Mucosa of stomach (tissue), 1 donor: Measurements from ENCODE around the gene UBE2E2.

ENCODE experiments used
- H3K27me3 ChIP-seq: one replicate; pipeline ENCODE4 v1.7.0; 2013; ENCODE audit warnings: mild to moderate bottlenecking, low read length; ENCODE audit not compliant: control insufficient read depth, insufficient read depth
- H3K36me3 ChIP-seq: one replicate; pipeline ENCODE4 v1.7.0; 2013; ENCODE audit warnings: low read length; ENCODE audit not compliant: control insufficient read depth, insufficient read depth
- H3K4me1 ChIP-seq: one replicate; pipeline ENCODE4 v1.7.0; 2013; ENCODE audit warnings: mild to moderate bottlenecking, low read length; ENCODE audit not compliant: control insufficient read depth, insufficient read depth
- H3K4me3 ChIP-seq: one replicate; pipeline ENCODE4 v1.7.0; 2013; ENCODE audit warnings: low read length
- H3K9ac ChIP-seq: one replicate; pipeline ENCODE4 v1.7.0; 2013; ENCODE audit warnings: mild to moderate bottlenecking, low read length, moderate library complexity
- H3K9me3 ChIP-seq: one replicate; pipeline ENCODE4 v1.7.0; 2013; ENCODE audit warnings: mild to moderate bottlenecking, low read length, moderate library complexity; ENCODE audit not compliant: control insufficient read depth
- donor health status: Pancreatic carcinoma.

The UBE2E2 gene

GRCh38 chr3:23199649-23200048 is 3.5 kb upstream of the UBE2E2 start:
- Histone ChIP-seq H3K9ac (no peak overlapping the region), H3K36me3 (no peaks in the 10 kb centered on the region), H3K4me1 (peaks cover 4% of the 10 kb centered on the region), H3K9me3 (no peaks in the 10 kb centered on the region), H3K4me3 (no peak overlapping the region), H3K27me3 (peaks cover 23% of the 10 kb centered on the region)

GRCh38 chr3:23201154-23201838 is 1.8 kb upstream of the UBE2E2 start:
- Histone ChIP-seq H3K4me3 (no peak overlapping the region), H3K9ac (no peak overlapping the region), H3K4me1 (peaks cover 4% of the 10 kb centered on the region), H3K9me3 (no peaks in the 10 kb centered on the region), H3K36me3 (no peaks in the 10 kb centered on the region), H3K27me3 (peaks cover 17% of the 10 kb centered on the region)

- Histone ChIP-seq H3K27me3 (peaks cover 17% of the 10 kb centered on the region), H3K4me3 (peak overlapping the region; percentile 31), H3K36me3 (no peaks in the 10 kb centered on the region), H3K4me1 (peaks cover 4% of the 10 kb centered on the region), H3K9me3 (no peaks in the 10 kb centered on the region), H3K9ac (peak overlapping the region; percentile 59)
These were observed 765 bp upstream of the UBE2E2 start for GRCh38 chr3:23202203-23202920.

GRCh38 chr3:23203708-23204330 is 692 bp downstream of the UBE2E2 start:
- H3K9me3 ChIP-seq, result no peaks in the 10 kb centered on the region
- peak overlapping the region; percentile 80 for H3K4me3 ChIP-seq
- no peaks in the 10 kb centered on the region for H3K36me3 ChIP-seq
- peak overlapping the region; percentile 82 for H3K9ac ChIP-seq
- H3K27me3 ChIP-seq, result peaks cover 17% of the 10 kb centered on the region
- H3K4me1 ChIP-seq, result peaks cover 4% of the 10 kb centered on the region

- Histone ChIP-seq H3K27me3 (peaks cover 15% of the 10 kb centered on the region), H3K4me3 (no peak overlapping the region), H3K36me3 (no peaks in the 10 kb centered on the region), H3K9ac (no peak overlapping the region), H3K4me1 (peaks cover 4% of the 10 kb centered on the region), H3K9me3 (no peaks in the 10 kb centered on the region)
These were observed 3.2 kb downstream of the UBE2E2 start for GRCh38 chr3:23206366-23206765.

GRCh38 chr3:23209103-23209502 is 6.0 kb downstream of the UBE2E2 start:
- no peaks in the 10 kb centered on the region for H3K4me1 ChIP-seq
- no peak overlapping the region for H3K9ac ChIP-seq
- no peaks in the 10 kb centered on the region for H3K36me3 ChIP-seq
- H3K27me3 ChIP-seq, result peaks cover under 1% of the 10 kb centered on the region
- no peak overlapping the region for H3K4me3 ChIP-seq
- H3K9me3 ChIP-seq, result no peaks in the 10 kb centered on the region

- Histone ChIP-seq H3K9me3 (no peaks in the 10 kb centered on the region), H3K4me1 (no peaks in the 10 kb centered on the region), H3K9ac (no peak overlapping the region), H3K36me3 (no peaks in the 10 kb centered on the region), H3K27me3 (no peaks in the 10 kb centered on the region), H3K4me3 (no peak overlapping the region)
These were observed 6.8 kb downstream of the UBE2E2 start for GRCh38 chr3:23209747-23210487.

DNA sequence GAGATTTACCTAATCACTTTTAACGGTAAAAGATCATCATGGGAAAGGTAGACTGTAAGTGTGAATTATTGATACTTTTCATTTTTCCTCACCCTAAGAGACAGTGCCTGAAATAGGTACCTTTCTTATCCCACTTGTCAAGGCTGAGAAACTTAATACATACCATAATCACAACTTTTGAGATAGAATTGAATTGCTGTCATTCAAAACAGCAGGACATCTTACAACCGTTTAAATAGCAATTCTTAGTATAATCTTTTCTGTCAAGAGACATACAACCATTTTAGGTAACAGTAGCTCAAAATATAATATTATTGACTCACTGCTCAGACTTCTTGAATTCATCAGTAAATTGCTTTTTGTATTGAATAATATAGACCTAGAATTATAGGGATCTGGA is 10.7 kb downstream of the UBE2E2 start:
- Histone ChIP-seq H3K4me1 (peaks cover under 1% of the 10 kb centered on the region), H3K27me3 (no peaks in the 10 kb centered on the region), H3K9ac (no peak overlapping the region)

GRCh38 chr3:23217872-23218554 is 14.9 kb downstream of the UBE2E2 start:
- H3K9me3 ChIP-seq, result no peaks in the 10 kb centered on the region
- H3K9ac ChIP-seq, result no peak overlapping the region
- no peaks in the 10 kb centered on the region for H3K36me3 ChIP-seq
- H3K27me3 ChIP-seq, result no peaks in the 10 kb centered on the region
- peaks cover 10% of the 10 kb centered on the region for H3K4me1 ChIP-seq
- no peak overlapping the region for H3K4me3 ChIP-seq

More for the DNA sequence above, 10.7 kb downstream of the UBE2E2 start:
- Histone ChIP-seq H3K4me3 (no peak overlapping the region), H3K9me3 (no peaks in the 10 kb centered on the region), H3K36me3 (no peaks in the 10 kb centered on the region)

- Histone ChIP-seq H3K9me3 (no peaks in the 10 kb centered on the region), H3K4me1 (peaks cover 10% of the 10 kb centered on the region), H3K27me3 (no peaks in the 10 kb centered on the region), H3K4me3 (no peak overlapping the region), H3K36me3 (no peaks in the 10 kb centered on the region), H3K9ac (no peak overlapping the region)
These were observed 16.0 kb downstream of the UBE2E2 start for GRCh38 chr3:23219117-23219516.

DNA sequence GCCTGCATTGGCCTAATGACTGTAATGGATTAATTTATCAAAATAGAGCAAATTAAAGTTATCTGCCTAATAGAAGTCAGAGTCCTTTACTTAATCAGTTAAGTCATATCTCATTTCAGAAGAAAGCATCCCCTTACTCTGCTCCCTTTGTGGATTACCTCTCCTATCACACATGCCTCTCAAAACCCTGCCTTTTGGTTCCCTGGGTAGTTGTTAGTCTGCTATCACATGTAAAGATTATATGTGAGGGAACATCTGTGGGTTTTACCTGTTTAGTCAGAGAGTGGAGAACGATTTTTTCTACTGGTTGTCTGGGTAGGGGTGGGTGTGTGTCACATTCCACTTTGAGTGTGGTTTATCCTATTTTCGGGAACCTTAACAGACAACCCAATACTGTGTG is 16.4 kb downstream of the UBE2E2 start:
- Histone ChIP-seq H3K36me3 (no peaks in the 10 kb centered on the region), H3K4me1 (peaks cover 10% of the 10 kb centered on the region), H3K9me3 (no peaks in the 10 kb centered on the region), H3K9ac (no peak overlapping the region), H3K27me3 (no peaks in the 10 kb centered on the region), H3K4me3 (no peak overlapping the region)
